Loucy (cell line): ENCODE measurements around the gene CUX1.

Source experiments
- CTCF ChIP-seq: fragments of 200-600 bp; sonication (generic); conservative IDR thresholded peaks from 2 replicates; pipeline ENCODE4 v1.5.1; 2014; ENCODE audit warnings: mild to moderate bottlenecking, antibody characterized with exemption, low read length
- EZH2phosphoT487 ChIP-seq: fragments of 200-600 bp; IDR thresholded peaks from 2 replicates; pipeline ENCODE4 v1.6.1; 2018; ENCODE audit warnings: antibody characterized with exemption, mild to moderate bottlenecking, moderate library complexity, borderline replicate concordance

- no peak for TF ChIP-seq CTCF
- TF ChIP-seq EZH2phosphoT487, result no peak
Measured at GRCh38 chr7:102248081-102248455, 430.6 kb downstream of the CUX1 start.
